BLaER1 treated with 17β-estradiol and CSF1 and Interleukin-3, amounts not matched to agents 10 nM and 100 nM (cell line): Measurements from ENCODE around the gene TMEM141.

Source experiments
- H3K27ac ChIP-seq, 11 experiments: shearing (Covaris generic); formaldehyde crosslinking; 2 replicates each; pipeline ENCODE4 v1.8.1; 2022
- H3K27me3 ChIP-seq, 11 experiments: shearing (Covaris generic); formaldehyde crosslinking; 2 replicates each; pipeline ENCODE4 v1.8.1; 2022
- H3K36me3 ChIP-seq, 11 experiments: shearing (Covaris generic); formaldehyde crosslinking; 2 replicates each; pipeline ENCODE4 v1.8.1; 2022
- H3K4me1 ChIP-seq, 10 experiments: shearing (Covaris generic); formaldehyde crosslinking; 2 replicates each; pipeline ENCODE4 v1.8.1; 2022
- H3K4me2 ChIP-seq, 11 experiments: shearing (Covaris generic); formaldehyde crosslinking; 2 replicates each; pipeline ENCODE4 v1.8.1; 2022
- H3K4me3 ChIP-seq, 10 experiments: shearing (Covaris generic); formaldehyde crosslinking; 2 replicates each; pipeline ENCODE4 v1.8.1; 2022
- H3K9ac ChIP-seq, 11 experiments: shearing (Covaris generic); formaldehyde crosslinking; 2 replicates each; pipeline ENCODE4 v1.8.1; 2022
- H3K9me3 ChIP-seq, 11 experiments: shearing (Covaris generic); formaldehyde crosslinking; replicated peaks in 1 of 11; 2 replicates each; pipeline ENCODE4 v1.8.1; 2022
- H4K20me1 ChIP-seq, 11 experiments: shearing (Covaris generic); formaldehyde crosslinking; 2 replicates each; pipeline ENCODE4 v1.8.1; 2022
- Cebpa-rat ChIP-seq, 11 experiments: shearing (Covaris generic); IDR thresholded peaks; 2 replicates each; pipeline ENCODE4 v1.8.1; 2022

TMEM141 gene

DNA sequence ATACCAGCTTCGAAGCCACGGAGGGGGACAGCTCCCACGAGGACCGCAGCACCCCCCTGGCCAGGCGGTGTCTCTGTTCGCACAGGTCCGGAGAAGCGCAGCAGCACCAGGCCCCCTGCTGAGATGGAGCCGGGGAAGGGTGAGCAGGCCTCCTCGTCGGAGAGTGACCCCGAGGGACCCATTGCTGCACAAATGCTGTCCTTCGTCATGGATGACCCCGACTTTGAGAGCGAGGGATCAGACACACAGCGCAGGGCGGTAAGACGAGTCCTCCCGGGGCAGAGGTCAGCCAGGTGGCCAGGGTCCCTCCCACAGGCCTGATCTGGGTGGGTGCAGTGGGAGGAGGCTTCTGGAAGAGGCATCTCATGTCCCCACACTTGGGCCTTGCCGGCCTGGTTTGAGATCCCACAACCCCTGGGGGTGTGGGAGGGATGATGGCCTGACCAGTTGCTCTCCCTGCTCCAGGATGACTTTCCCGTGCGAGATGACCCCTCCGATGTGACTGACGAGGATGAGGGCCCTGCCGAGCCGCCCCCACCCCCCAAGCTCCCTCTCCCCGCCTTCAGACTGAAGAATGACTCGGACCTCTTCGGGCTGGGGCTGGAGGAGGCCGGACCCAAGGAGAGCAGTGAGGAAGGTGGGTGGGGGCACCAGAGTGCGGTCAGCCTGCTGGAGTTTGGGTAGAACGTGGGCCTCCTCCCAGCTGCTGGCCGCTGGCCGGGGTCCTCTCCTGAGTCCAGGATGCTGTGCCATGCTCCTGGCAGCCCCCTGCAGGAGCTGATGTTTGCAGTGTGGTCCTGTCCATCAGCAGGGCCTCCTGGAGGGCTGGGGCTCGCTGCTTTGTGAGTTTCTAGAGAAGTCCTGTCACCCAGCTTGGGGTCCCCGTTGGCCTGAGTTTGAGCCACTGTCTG, 48.3 kb downstream of the TMEM141 start:
- H3K36me3 ChIP-seq, result peaks cover 24 to 66% (median 55%) of the 10 kb centered on the region in 11 experiments; a peak in 20 of 22 replicates
- H4K20me1 ChIP-seq, result peaks cover 0 to 82% (median 45%) of the 10 kb centered on the region in 11 experiments; a peak in 20 of 22 replicates
- no peak overlapping the region for H3K27ac ChIP-seq
- no peak overlapping the region for H3K4me3 ChIP-seq
- peak overlapping the region in 1 of 11 experiments; percentile 94; a peak in 1 of 22 replicates for H3K4me2 ChIP-seq
- peaks cover 29 to 49% (median 43%) of the 10 kb centered on the region in 10 experiments for H3K4me1 ChIP-seq
- peaks cover 7 to 10% (median 7%) of the 10 kb centered on the region in 11 experiments; a peak in 21 of 22 replicates for H3K27me3 ChIP-seq
- no peaks in the 10 kb centered on the region for H3K9me3 ChIP-seq
- TF ChIP-seq Cebpa-rat (IDR thresholded peaks at IDR 0.05), result no peak
- peak overlapping the region in 2 of 11 experiments; percentile 29 to 44; a peak in 3 of 22 replicates for H3K9ac ChIP-seq

DNA sequence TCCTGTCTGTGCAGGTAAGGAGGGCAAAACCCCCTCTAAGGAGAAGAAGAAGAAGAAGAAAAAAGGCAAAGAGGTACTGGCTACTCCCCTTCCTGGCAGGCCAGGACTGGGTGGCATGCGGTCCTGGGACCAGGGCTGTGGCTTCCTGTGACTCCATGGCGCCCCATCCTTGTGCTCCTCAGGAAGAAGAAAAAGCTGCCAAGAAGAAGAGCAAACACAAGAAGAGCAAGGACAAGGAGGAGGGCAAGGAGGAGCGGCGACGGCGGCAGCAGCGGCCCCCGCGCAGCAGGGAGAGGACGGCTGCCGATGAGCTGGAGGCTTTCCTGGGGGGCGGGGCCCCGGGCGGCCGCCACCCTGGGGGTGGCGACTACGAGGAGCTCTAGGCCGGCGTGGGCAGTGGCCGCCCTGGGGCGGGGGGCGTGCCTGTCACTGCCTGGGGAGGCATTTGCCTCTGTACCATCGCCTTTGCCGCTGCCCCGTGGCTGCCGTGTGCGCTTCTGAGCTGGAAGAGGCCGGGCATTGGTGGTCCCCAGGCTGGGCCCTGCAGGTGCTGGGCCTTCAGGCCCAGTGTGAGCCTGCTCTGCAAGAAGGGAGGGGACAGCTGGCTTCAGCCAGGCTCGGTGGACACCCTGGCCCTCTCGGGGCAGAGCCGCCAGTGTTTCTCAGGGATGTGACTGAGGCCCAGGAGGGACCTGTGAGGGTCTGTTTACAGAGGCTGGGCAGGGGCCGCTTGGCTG, 49.2 kb downstream of the TMEM141 start:
- peak overlapping the region in 7 of 11 experiments; percentile 86 to 98 (median 94); a peak in 12 of 22 replicates for H3K4me2 ChIP-seq
- peak overlapping the region in 5 of 11 experiments; percentile 29 to 44 (median 38); a peak in 7 of 22 replicates for H3K9ac ChIP-seq
- H3K27me3 ChIP-seq, result peaks cover 15 to 18% (median 16%) of the 10 kb centered on the region in 11 experiments
- no peak overlapping the region for H3K27ac ChIP-seq
- peaks cover 0 to 74% (median 43%) of the 10 kb centered on the region in 11 experiments; a peak in 20 of 22 replicates for H4K20me1 ChIP-seq
- H3K4me3 ChIP-seq, result no peak overlapping the region
- H3K36me3 ChIP-seq, result peaks cover 24 to 60% (median 51%) of the 10 kb centered on the region in 11 experiments; a peak in 20 of 22 replicates
- peaks cover 0 to 7% (median 2%) of the 10 kb centered on the region in 11 experiments; a peak in 11 of 22 replicates for H3K9me3 ChIP-seq
- no peak for TF ChIP-seq Cebpa-rat (IDR thresholded peaks at IDR 0.05)
- H3K4me1 ChIP-seq, result peaks cover 29 to 49% (median 43%) of the 10 kb centered on the region in 10 experiments

GRCh38 chr9:136840877-136841645, 49.9 kb downstream of the TMEM141 start:
- TF ChIP-seq Cebpa-rat (IDR thresholded peaks at IDR 0.05), result no peak
- H3K9me3 ChIP-seq, result peaks cover 0 to 14% (median 9%) of the 10 kb centered on the region in 11 experiments; a peak in 12 of 22 replicates
- peaks cover 15 to 25% (median 23%) of the 10 kb centered on the region in 11 experiments for H3K27me3 ChIP-seq
- no peak overlapping the region for H3K4me3 ChIP-seq
- H3K36me3 ChIP-seq, result peaks cover 19 to 52% (median 44%) of the 10 kb centered on the region in 11 experiments; a peak in 20 of 22 replicates
- H3K27ac ChIP-seq, result peak overlapping the region in 1 of 11 experiments; percentile 52; a peak in 3 of 22 replicates
- H3K9ac ChIP-seq, result peak overlapping the region in 7 of 11 experiments; percentile 0 to 79 (median 40); a peak in 10 of 22 replicates
- H4K20me1 ChIP-seq, result peaks cover 0 to 67% (median 38%) of the 10 kb centered on the region in 11 experiments; a peak in 20 of 22 replicates
- peak overlapping the region; percentile 86 to 98 (median 94) for H3K4me2 ChIP-seq
- peaks cover 29 to 49% (median 43%) of the 10 kb centered on the region in 10 experiments for H3K4me1 ChIP-seq

GRCh38 chr9:136841646-136842379, 50.7 kb downstream of the TMEM141 start:
- Histone ChIP-seq H3K27me3 (peaks cover 20 to 33% (median 30%) of the 10 kb centered on the region in 11 experiments), H3K27ac (peak overlapping the region in 1 of 11 experiments; percentile 52; a peak in 3 of 22 replicates), H3K36me3 (peaks cover 17 to 44% (median 36%) of the 10 kb centered on the region in 11 experiments; a peak in 20 of 22 replicates), H3K9me3 (peaks cover 0 to 21% (median 9%) of the 10 kb centered on the region in 11 experiments; a peak in 12 of 22 replicates), H3K9ac (peak overlapping the region in 8 of 11 experiments; percentile 38 to 79 (median 70); a peak in 15 of 22 replicates), H4K20me1 (peaks cover 0 to 59% (median 35%) of the 10 kb centered on the region in 11 experiments; a peak in 20 of 22 replicates), H3K4me2 (peak overlapping the region; percentile 86 to 98 (median 94)), H3K4me1 (peaks cover 29 to 53% (median 44%) of the 10 kb centered on the region in 10 experiments), H3K4me3 (peak overlapping the region in 9 of 10 experiments; percentile 56 to 71 (median 61); a peak in 13 of 20 replicates)

GRCh38 chr9:136842380-136842948, 51.3 kb downstream of the TMEM141 start, which contains the start of gene AJM1:
AJM1 (plus strand) TSS chr9:136842478; CDS start chr9:136844415, 1,937 bp downstream.
- Histone ChIP-seq H3K27ac (peak within 1 kb of the TSS in 4 of 11 experiments; percentile 25 to 53 (median 42); a peak in 4 of 22 replicates), H3K9ac (peak within 1 kb of the TSS; percentile 49 to 79 (median 69); a peak in 21 of 22 replicates), H3K9me3 (peaks cover 0 to 22% (median 9%) of the 10 kb centered on the region in 11 experiments; a peak in 12 of 22 replicates), H3K4me3 (peak within 1 kb of the TSS; percentile 51 to 71 (median 60)), H4K20me1 (peaks cover 0 to 58% (median 35%) of the 10 kb centered on the region in 11 experiments; a peak in 20 of 22 replicates), H3K4me1 (peaks cover 29 to 57% (median 44%) of the 10 kb centered on the region in 10 experiments), H3K27me3 (peaks cover 21 to 38% (median 34%) of the 10 kb centered on the region in 11 experiments), H3K36me3 (peaks cover 17 to 40% (median 33%) of the 10 kb centered on the region in 11 experiments; a peak in 20 of 22 replicates), H3K4me2 (peak within 1 kb of the TSS; percentile 86 to 98 (median 94))
